NCI-H1105 treated with DMSO at 0.1 percent for 48 hours (cell line): Measurements from ENCODE around the gene ADRA2B.
"Not testable (repeated sequence)": the region's sequence is repeated elsewhere in the genome, so short reads cannot be mapped to it uniquely, and the experiment has no call there.

Experiments used
- DNase-seq: peaks from one replicate; lab custom pipeline; 2025; lab: John Stamatoyannopoulos, UW

The ADRA2B gene

GRCh38 chr2:96069878-96070277 lies 46.5 kb downstream of the ADRA2B start:
- not testable (repeated sequence) for DNase-seq

GRCh38 chr2:96067902-96068581 lies 48.3 kb downstream of the ADRA2B start:
- DNase-seq = peak; percentile 92

- DNase-seq = not testable (repeated sequence)
Observed at GRCh38 chr2:96067098-96067660, 49.2 kb downstream of the ADRA2B start.

GRCh38 chr2:96066511-96066910 lies 49.9 kb downstream of the ADRA2B start:
- DNase-seq = not testable (repeated sequence)

- not testable (repeated sequence) for DNase-seq
Observed at GRCh38 chr2:96065954-96066353, 50.4 kb downstream of the ADRA2B start.

GRCh38 chr2:96065381-96065930 lies 50.9 kb downstream of the ADRA2B start:
- DNase-seq = no peak

GRCh38 chr2:96064760-96065159 lies 51.6 kb downstream of the ADRA2B start:
- DNase-seq = not testable (repeated sequence)

- not testable (repeated sequence) for DNase-seq
Observed at GRCh38 chr2:96064047-96064675, 52.2 kb downstream of the ADRA2B start.

GRCh38 chr2:96063116-96063899 lies 53.1 kb downstream of the ADRA2B start:
- DNase-seq = not testable (repeated sequence)
